ENCODE results near the gene TPPP3.

DNA sequence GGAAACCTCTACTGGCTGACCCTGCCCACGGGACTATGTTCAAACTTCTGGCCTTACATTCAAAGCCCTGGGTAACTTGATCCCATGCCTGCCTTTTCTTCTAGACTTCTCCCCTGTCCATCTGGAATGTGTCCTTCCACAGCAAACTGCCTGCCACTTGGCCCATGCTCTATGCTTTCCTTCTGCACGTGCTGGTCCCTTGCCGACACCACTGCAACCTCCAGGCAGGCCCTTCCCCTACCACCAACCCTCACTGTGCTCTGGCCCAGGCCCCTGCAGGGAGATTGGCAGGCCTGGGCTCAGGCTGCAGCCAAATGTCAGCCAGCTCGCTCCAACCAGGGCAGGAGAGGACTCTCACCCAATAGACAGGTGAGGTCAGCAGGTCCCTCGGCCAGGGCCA is 48.6 kb upstream of the TPPP3 start:
- TF ChIP-seq, protein P1, sequence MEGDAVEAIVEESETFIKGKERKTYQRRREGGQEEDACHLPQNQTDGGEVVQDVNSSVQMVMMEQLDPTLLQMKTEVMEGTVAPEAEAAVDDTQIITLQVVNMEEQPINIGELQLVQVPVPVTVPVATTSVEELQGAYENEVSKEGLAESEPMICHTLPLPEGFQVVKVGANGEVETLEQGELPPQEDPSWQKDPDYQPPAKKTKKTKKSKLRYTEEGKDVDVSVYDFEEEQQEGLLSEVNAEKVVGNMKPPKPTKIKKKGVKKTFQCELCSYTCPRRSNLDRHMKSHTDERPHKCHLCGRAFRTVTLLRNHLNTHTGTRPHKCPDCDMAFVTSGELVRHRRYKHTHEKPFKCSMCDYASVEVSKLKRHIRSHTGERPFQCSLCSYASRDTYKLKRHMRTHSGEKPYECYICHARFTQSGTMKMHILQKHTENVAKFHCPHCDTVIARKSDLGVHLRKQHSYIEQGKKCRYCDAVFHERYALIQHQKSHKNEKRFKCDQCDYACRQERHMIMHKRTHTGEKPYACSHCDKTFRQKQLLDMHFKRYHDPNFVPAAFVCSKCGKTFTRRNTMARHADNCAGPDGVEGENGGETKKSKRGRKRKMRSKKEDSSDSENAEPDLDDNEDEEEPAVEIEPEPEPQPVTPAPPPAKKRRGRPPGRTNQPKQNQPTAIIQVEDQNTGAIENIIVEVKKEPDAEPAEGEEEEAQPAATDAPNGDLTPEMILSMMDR (IDR thresholded peaks at IDR 0.05): no peak
- TF ChIP-seq ZFX (IDR thresholded peaks at IDR 0.05; ENCODE audit: borderline replicate concordance): no peak
